Measurements from ENCODE around the gene SRPK2.

GRCh38 chr7:105296491-105296890 is 92.2 kb downstream of the SRPK2 start:
- no peak for TF ChIP-seq FOXP2 (optimal IDR thresholded peaks at IDR 0.05; ENCODE audit: control extremely low read depth, extremely low read length, insufficient read depth)
- no peak for TF ChIP-seq POLR2AphosphoS5 (IDR thresholded peaks at IDR 0.05; ENCODE audit: borderline replicate concordance, low read depth, low read length)

Data from SK-N-MC (cell line).